GM23248 (cell line): Measurements from ENCODE around the gene CPNE2. TPM values are rescaled to one million over a fixed set of nuclear protein-coding genes. Genes with fewer than 3 reads are reported as not detected.

Experiments used
- DNase-seq: peaks from one replicate; pipeline ENCODE4 v3.0.0-alpha.2; 2015
- H2AFZ ChIP-seq: fragments of 200-600 bp; sonication (generic); 2 replicates; pipeline ENCODE4 v1.6.1; 2016; ENCODE audit warnings: antibody characterized with exemption
- H3F3A ChIP-seq: fragments of 200-600 bp; sonication (generic); 2 replicates; pipeline ENCODE4 v1.6.1; 2016; ENCODE audit warnings: mild to moderate bottlenecking, antibody characterized with exemption, mixed run types; ENCODE audit not compliant: insufficient read depth
- H3K27ac ChIP-seq: fragments of 200-600 bp; sonication (generic); 2 replicates; pipeline ENCODE4 v1.5.1; 2016; ENCODE audit warnings: mild to moderate bottlenecking
- H3K27me3 ChIP-seq: fragments of 200-600 bp; sonication (generic); replicated peaks from 2 replicates; pipeline ENCODE4 v1.6.1; 2016; ENCODE audit warnings: mild to moderate bottlenecking; ENCODE audit not compliant: insufficient read depth
- H3K36me3 ChIP-seq: fragments of 200-600 bp; sonication (generic); 2 replicates; pipeline ENCODE4 v1.6.1; 2016; ENCODE audit warnings: low read depth, mild to moderate bottlenecking
- H3K4me1 ChIP-seq: fragments of 200-600 bp; sonication (generic); 2 replicates; pipeline ENCODE4 v1.6.1; 2016; ENCODE audit warnings: mild to moderate bottlenecking; ENCODE audit not compliant: insufficient read depth
- H3K4me2 ChIP-seq: fragments of 200-600 bp; sonication (generic); one replicate; pipeline ENCODE4 v1.6.1; 2016; ENCODE audit warnings: mild to moderate bottlenecking; ENCODE audit not compliant: unreplicated experiment
- H3K4me3 ChIP-seq: fragments of 200-600 bp; sonication (generic); 2 replicates; pipeline ENCODE4 v1.5.1; 2016; ENCODE audit warnings: mild to moderate bottlenecking
- H3K79me2 ChIP-seq: fragments of 200-600 bp; sonication (generic); 2 replicates; pipeline ENCODE4 v1.6.1; 2016; ENCODE audit warnings: mild to moderate bottlenecking; ENCODE audit not compliant: insufficient read depth
- H3K9ac ChIP-seq: fragments of 200-600 bp; sonication (generic); 2 replicates; pipeline ENCODE4 v1.6.1; 2016; ENCODE audit warnings: mild to moderate bottlenecking
- H3K9me2 ChIP-seq: fragments of 200-600 bp; sonication (generic); 2 replicates; pipeline ENCODE4 v1.6.1; 2016; ENCODE audit warnings: mixed run types, mild to moderate bottlenecking, moderate library complexity; ENCODE audit not compliant: insufficient read depth
- H3K9me3 ChIP-seq: fragments of 200-600 bp; sonication (generic); one replicate; pipeline ENCODE4 v1.6.1; 2017; ENCODE audit warnings: low read depth
- H4K20me1 ChIP-seq: fragments of 200-600 bp; sonication (generic); 2 replicates; pipeline ENCODE4 v1.6.0; 2016; ENCODE audit not compliant: insufficient read depth
- EZH2 ChIP-seq: fragments of 200-600 bp; sonication (generic); IDR thresholded peaks from 2 replicates; pipeline ENCODE4 v1.6.1; 2018; ENCODE audit warnings: antibody characterized with exemption, mild to moderate bottlenecking; ENCODE audit not compliant: insufficient read depth, poor library complexity, severe bottlenecking
- EZH2phosphoT487 ChIP-seq: fragments of 200-600 bp; sonication (generic); IDR thresholded peaks from 2 replicates; pipeline ENCODE4 v1.6.1; 2018; ENCODE audit warnings: antibody characterized with exemption, moderate library complexity, mild to moderate bottlenecking, low read depth; ENCODE audit not compliant: insufficient read depth
- WGBS, 2 experiments: methylation state at CpG; one replicate each; pipeline ENCODE4 v1.1.6; 2015 to 2017; ENCODE audit warnings: low lambda C conversion rate in 2 of 2, low coverage in 1 of 2; ENCODE audit errors: missing lambda C conversion rate in 2 of 2; 5-methylcytosine and 5-hydroxymethylcytosine counted together
- in situ Hi-C: fragments of 300-500 bp; cut with MboI; formaldehyde crosslinking; loops from 2 replicates; pipeline ENCODE4 v1.15.0; 2020
- polyA plus RNA-seq: library from polyadenylated mRNA; unstranded; fragments of >200 nt; fragmentation: Nextera tagmentation; extraction: Ambion mirVana; gene quantifications from 2 replicates; pipeline ENCODE4 v1.2.1, GENCODE V29; 2016
- total RNA-seq: library from RNA; depleted of rRNA; stranded (reverse); fragments of >200 nt; shearing (Covaris generic); gene quantifications from 2 replicates; pipeline ENCODE4 v1.2.3, GENCODE V29; 2014

Gene CPNE2
- total and polyA plus RNA-seq, 2 experiments from 2014 or later = 9.0 to 13.9 TPM

- TF ChIP-seq EZH2phosphoT487 (no peak), EZH2 (no peak)
- Histone ChIP-seq H3K79me2 (no peaks in the 10 kb centered on the region), H3K27ac (no peak overlapping the region), H3F3A (no peaks in the 10 kb centered on the region), H2AFZ (no peak overlapping the region), H3K4me2 (no peak overlapping the region), H3K9ac (no peak overlapping the region), H3K27me3 (no peaks in the 10 kb centered on the region), H3K36me3 (no peaks in the 10 kb centered on the region), H4K20me1 (no peaks in the 10 kb centered on the region), H3K9me3 (no peaks in the 10 kb centered on the region), H3K9me2 (no peaks in the 10 kb centered on the region), H3K4me1 (no peaks in the 10 kb centered on the region), H3K4me3 (no peak overlapping the region)
- in situ Hi-C loops = no loop called here
- WGBS, 2 experiments = 95 to 96% methylated on average over 7 of the region's 7 CpGs
- DNase-seq = no peak
These were observed 35.5 kb downstream of the CPNE2 start for GRCh38 chr16:57127836-57128235.

- Histone ChIP-seq H3K9me2 (no peaks in the 10 kb centered on the region), H3K27ac (no peak overlapping the region), H3K4me3 (no peak overlapping the region), H3K4me1 (no peaks in the 10 kb centered on the region), H3K4me2 (no peak overlapping the region), H3K9me3 (no peaks in the 10 kb centered on the region), H3K79me2 (no peaks in the 10 kb centered on the region), H4K20me1 (no peaks in the 10 kb centered on the region), H3K27me3 (no peaks in the 10 kb centered on the region), H3K9ac (no peak overlapping the region), H3F3A (no peaks in the 10 kb centered on the region), H2AFZ (no peak overlapping the region), H3K36me3 (no peaks in the 10 kb centered on the region)
- in situ Hi-C loops = no loop called here
- DNase-seq = no peak
- no peak for TF ChIP-seq EZH2
- no peak for TF ChIP-seq EZH2phosphoT487
- WGBS, 2 experiments = 83 to 90% methylated on average over 11 of the region's 11 CpGs
These were observed 36.5 kb downstream of the CPNE2 start for GRCh38 chr16:57128771-57129389.

- H3K36me3 ChIP-seq = no peaks in the 10 kb centered on the region
- H2AFZ ChIP-seq = no peak overlapping the region
- no peak overlapping the region for H3K4me2 ChIP-seq
- no peak overlapping the region for H3K27ac ChIP-seq
- no peaks in the 10 kb centered on the region for H4K20me1 ChIP-seq
- no peak for DNase-seq
- H3K4me3 ChIP-seq = no peak overlapping the region
- TF ChIP-seq EZH2phosphoT487 = no peak
- TF ChIP-seq EZH2 = no peak
- H3F3A ChIP-seq = no peaks in the 10 kb centered on the region
- no peaks in the 10 kb centered on the region for H3K9me3 ChIP-seq
- in situ Hi-C loops = no loop called here
- no peaks in the 10 kb centered on the region for H3K27me3 ChIP-seq
- H3K9ac ChIP-seq = no peak overlapping the region
- 80 to 81% methylated on average over 6 of the region's 6 CpGs for WGBS, 2 experiments
- H3K4me1 ChIP-seq = no peaks in the 10 kb centered on the region
- no peaks in the 10 kb centered on the region for H3K79me2 ChIP-seq
- H3K9me2 ChIP-seq = no peaks in the 10 kb centered on the region
These were observed 38.6 kb downstream of the CPNE2 start for GRCh38 chr16:57130950-57131321.

GRCh38 chr16:57131351-57131970, 39.1 kb downstream of the CPNE2 start:
- no peaks in the 10 kb centered on the region for H3K36me3 ChIP-seq
- no peak overlapping the region for H3K4me3 ChIP-seq
- no peaks in the 10 kb centered on the region for H3F3A ChIP-seq
- in situ Hi-C loops = no loop called here
- 86 to 92% methylated on average over 17 of the region's 17 CpGs for WGBS, 2 experiments
- no peaks in the 10 kb centered on the region for H3K9me2 ChIP-seq
- H3K9me3 ChIP-seq = no peaks in the 10 kb centered on the region
- H3K4me1 ChIP-seq = no peaks in the 10 kb centered on the region
- no peak overlapping the region for H2AFZ ChIP-seq
- no peak for TF ChIP-seq EZH2phosphoT487
- no peak for TF ChIP-seq EZH2
- H4K20me1 ChIP-seq = no peaks in the 10 kb centered on the region
- H3K79me2 ChIP-seq = no peaks in the 10 kb centered on the region
- no peak for DNase-seq
- H3K27ac ChIP-seq = no peak overlapping the region
- no peak overlapping the region for H3K9ac ChIP-seq
- H3K27me3 ChIP-seq = no peaks in the 10 kb centered on the region
- no peak overlapping the region for H3K4me2 ChIP-seq
